Smooth muscle cell of the brain vasculature (primary cell): ENCODE results near the gene FAM216A.

ENCODE experiments used
- DNase-seq: peaks from one replicate; pipeline ENCODE4 v3.0.0-alpha.2; 2012; ENCODE audit warnings: low read depth, low spot score

FAM216A gene

DNA sequence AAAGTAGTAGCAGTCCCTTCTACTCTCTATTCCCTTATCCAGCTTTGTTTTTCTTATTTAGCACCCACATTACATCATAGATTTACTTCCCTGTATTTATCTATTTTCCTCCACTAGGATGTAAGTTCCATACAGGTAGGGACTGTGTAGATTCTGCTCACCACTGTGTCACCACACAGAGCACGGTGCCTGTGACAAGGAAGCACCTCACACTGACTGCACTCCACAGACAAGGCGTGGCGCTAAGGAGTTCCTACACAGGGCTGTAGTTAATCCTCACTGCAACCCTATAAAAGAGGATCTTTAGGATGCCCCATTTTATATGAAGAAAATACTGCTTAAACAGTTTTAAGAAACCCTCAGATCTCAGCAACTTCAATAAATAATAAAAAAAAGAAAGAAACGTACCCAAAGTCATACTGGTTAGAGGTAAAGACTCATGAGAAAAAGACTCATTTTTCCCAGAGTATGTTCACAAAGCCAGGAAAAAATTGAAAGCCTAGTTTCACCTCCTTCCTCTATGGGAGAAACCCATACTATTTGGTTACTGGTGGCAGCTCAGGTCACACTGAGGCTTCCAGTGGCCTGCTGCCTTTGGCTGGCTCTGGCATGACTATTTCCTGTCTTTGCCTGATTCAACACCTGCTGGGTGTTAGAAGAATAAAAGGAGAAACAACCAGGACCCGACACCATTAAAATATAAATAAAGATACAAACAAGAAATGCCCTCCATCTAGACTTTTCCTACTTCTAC is 70.4 kb downstream of the FAM216A start:
- no peak for DNase-seq
